Measurements from ENCODE around the gene TNS3. TPM values are rescaled to one million over a fixed set of nuclear protein-coding genes. Genes with fewer than 3 reads are reported as not detected.

Gene TNS3
- total RNA-seq, 1 experiment from 2014 or later = 533 TPM

DNA sequence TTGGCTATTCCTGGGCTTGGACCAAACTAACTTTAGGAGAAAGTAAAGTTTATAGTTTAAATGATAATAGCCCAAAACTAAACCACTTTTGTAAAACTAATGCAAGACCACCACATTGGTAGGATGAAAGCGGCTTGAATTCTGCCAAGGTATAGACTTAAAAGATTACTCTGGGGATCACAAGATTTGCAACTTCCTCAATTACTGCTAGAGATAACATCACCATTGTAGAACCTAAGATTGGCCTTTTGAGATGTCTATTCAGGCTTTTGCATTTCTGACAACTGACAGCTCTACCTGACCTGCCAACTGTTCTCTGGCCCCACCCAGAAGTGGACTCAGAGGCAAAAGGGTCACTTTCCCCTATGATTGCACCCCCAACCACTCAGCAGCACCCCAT lies 162.4 kb downstream of the TNS3 start:
- Histone ChIP-seq H3K4me3 (ENCODE audit: low read depth in 2 of 2, low read length in 2 of 2) (no peak overlapping the region), H3K27ac (ENCODE audit: low read length) (no peak overlapping the region), H3K36me3 (ENCODE audit: control insufficient read depth, insufficient read depth, low read length) (peaks cover 80% of the 10 kb centered on the region), H3K27me3 (ENCODE audit: control insufficient read depth, insufficient read depth, low read length) (no peaks in the 10 kb centered on the region), H3K9me3 (ENCODE audit: control insufficient read depth, insufficient read depth, low read depth, low read length) (no peaks in the 10 kb centered on the region), H3K4me1 (ENCODE audit: control insufficient read depth, insufficient read depth, low read length) (peaks cover 15% of the 10 kb centered on the region)
- ChIA-PET CTCF (no interaction called here), POLR2A (no interaction called here)
- BruUV-seq (replicated peaks) = TSS peak; percentile 0
- no peak for DNase-seq (ENCODE audit: low read depth, low spot score)
- intact Hi-C loops (cut with micrococcal nuclease; ENCODE audit: unreplicated experiment) = no loop called here
- TF ChIP-seq SIN3A (IDR thresholded peaks at IDR 0.05; ENCODE audit: borderline replicate concordance, insufficient read depth, low read depth, low read length) (no peak), POLR2AphosphoS5 (IDR thresholded peaks at IDR 0.05; ENCODE audit: low read depth, low read length) (peak; percentile 59; the same call in 1 of the 2 replicates)
- no peak for ATAC-seq
- in situ Hi-C loops (cut with HindIII; ENCODE audit: low pct_unique_long_range_greater_than_20kb, low sequenced_read_pairs) = no loop called here

DNA sequence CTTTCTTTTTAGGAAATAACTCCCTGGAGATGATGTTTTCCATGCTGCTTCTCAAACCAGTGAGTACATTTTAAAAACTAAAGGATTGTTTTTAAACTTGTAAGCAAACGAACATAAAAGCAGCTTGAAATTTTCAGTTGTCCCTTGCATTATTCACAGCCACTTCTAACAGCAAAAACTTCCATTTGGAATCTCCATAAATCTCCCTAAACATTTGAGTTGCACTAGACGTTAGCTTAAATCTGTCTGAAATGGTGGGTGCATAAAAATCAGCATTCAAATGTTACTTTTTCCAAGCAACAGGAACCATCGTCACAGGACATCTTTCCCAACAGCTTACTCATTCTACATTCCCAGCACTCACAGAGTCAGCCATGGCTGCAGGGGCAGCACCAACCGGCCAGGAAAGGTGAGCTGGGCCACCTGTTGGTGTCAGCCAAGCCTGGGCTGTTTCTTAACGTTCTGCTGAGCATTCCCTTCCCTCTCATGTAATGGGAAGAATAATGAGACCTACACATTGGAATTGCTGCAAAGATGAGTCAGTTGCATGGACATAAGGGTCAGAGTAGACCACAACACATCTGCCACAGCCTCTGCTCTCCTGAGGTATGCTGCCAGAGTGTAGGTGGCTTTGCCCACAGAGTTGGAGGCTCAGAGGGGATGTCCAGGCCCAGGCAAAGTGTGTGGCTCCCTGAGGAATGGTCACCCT lies 163.2 kb downstream of the TNS3 start:
- H3K36me3 ChIP-seq (ENCODE audit: control insufficient read depth, insufficient read depth, low read length) = peaks cover 80% of the 10 kb centered on the region
- POLR2A ChIA-PET = interaction anchor here (0.6 kb wide), 1 partner anchor 123 kb away, joined by 3 read pairs; no protein-coding TSS in a partner anchor

More for the DNA sequence above, 163.2 kb downstream of the TNS3 start:
- no peak for ATAC-seq
- H3K4me3 ChIP-seq (ENCODE audit: low read depth in 2 of 2, low read length in 2 of 2) = no peak overlapping the region
- peaks cover 13% of the 10 kb centered on the region for H3K4me1 ChIP-seq (ENCODE audit: control insufficient read depth, insufficient read depth, low read length)
- TF ChIP-seq, protein P1, sequence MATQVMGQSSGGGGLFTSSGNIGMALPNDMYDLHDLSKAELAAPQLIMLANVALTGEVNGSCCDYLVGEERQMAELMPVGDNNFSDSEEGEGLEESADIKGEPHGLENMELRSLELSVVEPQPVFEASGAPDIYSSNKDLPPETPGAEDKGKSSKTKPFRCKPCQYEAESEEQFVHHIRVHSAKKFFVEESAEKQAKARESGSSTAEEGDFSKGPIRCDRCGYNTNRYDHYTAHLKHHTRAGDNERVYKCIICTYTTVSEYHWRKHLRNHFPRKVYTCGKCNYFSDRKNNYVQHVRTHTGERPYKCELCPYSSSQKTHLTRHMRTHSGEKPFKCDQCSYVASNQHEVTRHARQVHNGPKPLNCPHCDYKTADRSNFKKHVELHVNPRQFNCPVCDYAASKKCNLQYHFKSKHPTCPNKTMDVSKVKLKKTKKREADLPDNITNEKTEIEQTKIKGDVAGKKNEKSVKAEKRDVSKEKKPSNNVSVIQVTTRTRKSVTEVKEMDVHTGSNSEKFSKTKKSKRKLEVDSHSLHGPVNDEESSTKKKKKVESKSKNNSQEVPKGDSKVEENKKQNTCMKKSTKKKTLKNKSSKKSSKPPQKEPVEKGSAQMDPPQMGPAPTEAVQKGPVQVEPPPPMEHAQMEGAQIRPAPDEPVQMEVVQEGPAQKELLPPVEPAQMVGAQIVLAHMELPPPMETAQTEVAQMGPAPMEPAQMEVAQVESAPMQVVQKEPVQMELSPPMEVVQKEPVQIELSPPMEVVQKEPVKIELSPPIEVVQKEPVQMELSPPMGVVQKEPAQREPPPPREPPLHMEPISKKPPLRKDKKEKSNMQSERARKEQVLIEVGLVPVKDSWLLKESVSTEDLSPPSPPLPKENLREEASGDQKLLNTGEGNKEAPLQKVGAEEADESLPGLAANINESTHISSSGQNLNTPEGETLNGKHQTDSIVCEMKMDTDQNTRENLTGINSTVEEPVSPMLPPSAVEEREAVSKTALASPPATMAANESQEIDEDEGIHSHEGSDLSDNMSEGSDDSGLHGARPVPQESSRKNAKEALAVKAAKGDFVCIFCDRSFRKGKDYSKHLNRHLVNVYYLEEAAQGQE (IDR thresholded peaks at IDR 0.05; ENCODE audit: insufficient read depth in 1 of 2, low read depth in 2 of 2, low read length in 1 of 2) = no peak
- no peak for TF ChIP-seq TCF7L2 (IDR thresholded peaks at IDR 0.05; ENCODE audit: low read depth, low read length)
- no peak for TF ChIP-seq POLR2AphosphoS5 (IDR thresholded peaks at IDR 0.05; ENCODE audit: low read depth, low read length)
- no peak for TF ChIP-seq SIN3A (IDR thresholded peaks at IDR 0.05; ENCODE audit: borderline replicate concordance, insufficient read depth, low read depth, low read length)
- TF ChIP-seq, protein P2, sequence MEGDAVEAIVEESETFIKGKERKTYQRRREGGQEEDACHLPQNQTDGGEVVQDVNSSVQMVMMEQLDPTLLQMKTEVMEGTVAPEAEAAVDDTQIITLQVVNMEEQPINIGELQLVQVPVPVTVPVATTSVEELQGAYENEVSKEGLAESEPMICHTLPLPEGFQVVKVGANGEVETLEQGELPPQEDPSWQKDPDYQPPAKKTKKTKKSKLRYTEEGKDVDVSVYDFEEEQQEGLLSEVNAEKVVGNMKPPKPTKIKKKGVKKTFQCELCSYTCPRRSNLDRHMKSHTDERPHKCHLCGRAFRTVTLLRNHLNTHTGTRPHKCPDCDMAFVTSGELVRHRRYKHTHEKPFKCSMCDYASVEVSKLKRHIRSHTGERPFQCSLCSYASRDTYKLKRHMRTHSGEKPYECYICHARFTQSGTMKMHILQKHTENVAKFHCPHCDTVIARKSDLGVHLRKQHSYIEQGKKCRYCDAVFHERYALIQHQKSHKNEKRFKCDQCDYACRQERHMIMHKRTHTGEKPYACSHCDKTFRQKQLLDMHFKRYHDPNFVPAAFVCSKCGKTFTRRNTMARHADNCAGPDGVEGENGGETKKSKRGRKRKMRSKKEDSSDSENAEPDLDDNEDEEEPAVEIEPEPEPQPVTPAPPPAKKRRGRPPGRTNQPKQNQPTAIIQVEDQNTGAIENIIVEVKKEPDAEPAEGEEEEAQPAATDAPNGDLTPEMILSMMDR (IDR thresholded peaks at IDR 0.05) = no peak
- no peak overlapping the region; the same call in 1 of the 2 replicates for H3K27ac ChIP-seq (ENCODE audit: low read length)
- H3K9me3 ChIP-seq (ENCODE audit: control insufficient read depth, insufficient read depth, low read depth, low read length) = no peaks in the 10 kb centered on the region
- intact Hi-C loops (cut with micrococcal nuclease; ENCODE audit: unreplicated experiment) = no loop called here
- no peak for DNase-seq (ENCODE audit: low read depth, low spot score)
- H3K27me3 ChIP-seq (ENCODE audit: control insufficient read depth, insufficient read depth, low read length) = no peaks in the 10 kb centered on the region
- CTCF ChIA-PET = no interaction called here
- in situ Hi-C loops (cut with HindIII; ENCODE audit: low pct_unique_long_range_greater_than_20kb, low sequenced_read_pairs) = no loop called here
- BruUV-seq (replicated peaks) = no TSS peak
